ENCODE data around the gene MEAF6. TPM values are rescaled to one million over a fixed set of nuclear protein-coding genes. Genes with fewer than 3 reads are reported as not detected.

Gene MEAF6
- total and polyA plus RNA-seq, 2 donors (not counting 3 experiments of a cell fraction or from before 2014, with no cell fraction given) = 28.0 to 62.5 TPM

- ChIA-PET CTCF (no interaction called here), POLR2A (no interaction called here)
- H3K9ac ChIP-seq (replicated peaks; ENCODE audit: extremely low read depth, insufficient read depth, low read length) = no peak overlapping the region
- H3K27me3 ChIP-seq (ENCODE audit: control insufficient read depth in 2 of 2, insufficient read depth in 2 of 2, low read length in 2 of 2) = no peaks in the 10 kb centered on the region
- dilution Hi-C loops (cut with MboI; ENCODE audit: extremely low pct_ligation_motif_present, low sequenced_read_pairs) = no loop called here
- no peak overlapping the region for H3K4me3 ChIP-seq (replicated peaks in 1 of 3; ENCODE audit: insufficient read depth in 1 of 3, low read depth in 1 of 3, low read length in 3 of 3)
- no peaks in the 10 kb centered on the region for H3K9me3 ChIP-seq (replicated peaks; ENCODE audit: control insufficient read depth, insufficient read depth, low read length)
- FAIRE-seq = no peak
- DNase-seq (ENCODE audit: low read depth, low spot score) = no peak
- TF ChIP-seq EZH2 (IDR thresholded peaks at IDR 0.05; ENCODE audit: borderline replicate concordance, low read depth, low read length, severe bottlenecking) (no peak), POLR2AphosphoS5 (IDR thresholded peaks at IDR 0.05; ENCODE audit: insufficient read depth, low read depth, low read length) (no peak), JUN (IDR thresholded peaks at IDR 0.05; ENCODE audit: borderline replicate concordance, insufficient read depth, insufficient read length, low read depth) (no peak), MAX (IDR thresholded peaks at IDR 0.05; ENCODE audit: insufficient read depth, insufficient read length) (no peak), GATA2 (IDR thresholded peaks at IDR 0.05; ENCODE audit: insufficient read depth, insufficient read length, low read depth, low read length) (no peak), FOS (IDR thresholded peaks at IDR 0.05; ENCODE audit: borderline replicate concordance, insufficient read depth, low read length) (no peak), MYC (IDR thresholded peaks at IDR 0.05; ENCODE audit: low read depth, low read length) (no peak), POLR2A (IDR thresholded peaks at IDR 0.05; ENCODE audit: low read depth, low read length) (no peak), CTCF (IDR thresholded peaks at IDR 0.05; ENCODE audit: extremely low read depth in 1 of 2, insufficient read depth in 1 of 2, low read depth in 1 of 2, low read length in 2 of 2) (no peak)
- peaks cover 48% of the 10 kb centered on the region for H3K79me2 ChIP-seq (ENCODE audit: control insufficient read depth, insufficient read depth, low read length)
- H4K20me1 ChIP-seq (replicated peaks; ENCODE audit: control insufficient read depth, extremely low read depth, insufficient read depth, low read length) = no peaks in the 10 kb centered on the region
- peaks cover 45% of the 10 kb centered on the region for H3K4me1 ChIP-seq (ENCODE audit: control insufficient read depth, extremely low read depth, insufficient read depth, low read length)
- H2AFZ ChIP-seq (ENCODE audit: low read depth, low read length) = no peak overlapping the region
- no peak overlapping the region for H3K27ac ChIP-seq (ENCODE audit: insufficient read depth, low read depth, low read length)
- intact Hi-C loops (cut with micrococcal nuclease) = no loop called here
- H3K9me1 ChIP-seq (replicated peaks; ENCODE audit: control insufficient read depth, extremely low read depth, insufficient read depth, low read length) = no peaks in the 10 kb centered on the region
- peaks cover 13 to 36% of the 10 kb centered on the region in 2 experiments for H3K36me3 ChIP-seq (ENCODE audit: control insufficient read depth in 2 of 2, extremely low read depth in 1 of 2, insufficient read depth in 2 of 2, low read length in 2 of 2)
- no TSS peak for BruUV-seq (replicated peaks)
- H3K4me2 ChIP-seq (ENCODE audit: insufficient read depth, low read length) = no peak overlapping the region
Measured at GRCh38 chr1:37480581-37481288, 33.8 kb downstream of the MEAF6 start.

Data from endothelial cell of umbilical vein (primary cell).